Lower leg skin (tissue), 3 donors: Measurements from ENCODE around the gene CFAP73.

Experiments used
- CTCF ChIP-seq, 3 donors: fragments of 450-650 bp; IDR thresholded peaks; one replicate each; pipeline ENCODE4 v1.5.1; 2016; ENCODE audit warnings: antibody characterized with exemption in 3 of 3, mild to moderate bottlenecking in 3 of 3, moderate library complexity in 2 of 3
- POLR2A ChIP-seq, 2 donors: fragments of 450-650 bp; IDR thresholded peaks; one replicate each; pipeline ENCODE4 v1.6.1; 2016 to 2017; ENCODE audit warnings: antibody characterized with exemption in 2 of 2, mild to moderate bottlenecking in 1 of 2, moderate library complexity in 1 of 2

DNA sequence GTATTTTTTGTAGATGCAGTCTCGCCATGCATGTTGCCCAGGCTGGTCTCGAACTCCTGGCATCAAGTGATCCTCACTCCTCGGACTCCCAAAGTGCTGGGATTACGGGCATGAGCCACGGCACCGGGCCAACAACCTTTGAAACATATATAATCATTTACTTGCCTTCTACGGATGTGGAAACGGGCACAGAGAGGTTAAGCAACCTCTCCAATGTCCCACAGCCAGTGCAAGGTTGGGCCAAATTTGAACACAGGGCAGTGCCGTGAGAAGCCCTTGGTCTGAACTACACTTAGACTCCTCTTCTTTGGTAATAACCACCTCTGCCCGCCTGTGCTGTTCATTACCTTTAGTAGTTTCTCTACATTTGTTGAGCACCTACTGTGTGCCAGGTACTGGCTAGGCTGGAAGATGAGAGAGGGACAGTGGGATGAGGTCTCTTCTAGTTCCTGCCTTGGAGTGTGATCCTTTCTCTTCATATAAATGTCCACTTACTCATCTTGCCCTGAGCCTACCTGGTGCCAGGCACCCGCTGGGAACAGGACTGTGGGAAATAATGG is 33.6 kb downstream of the CFAP73 start:
- TF ChIP-seq POLR2A (IDR thresholded peaks at IDR 0.05) (no peak), CTCF (IDR thresholded peaks at IDR 0.05) (no peak)
